Cerebellar cortex (tissue), 1 donor: Measurements from ENCODE around the gene PBRM1.
A peak's percentile ranks its signal among the peaks of the same experiment; 100 is the strongest.

Experiments
- DNase-seq: peaks from one replicate; pipeline ENCODE4 v3.0.0-alpha.2; 2015; ENCODE audit warnings: low spot score

Gene PBRM1

DNA sequence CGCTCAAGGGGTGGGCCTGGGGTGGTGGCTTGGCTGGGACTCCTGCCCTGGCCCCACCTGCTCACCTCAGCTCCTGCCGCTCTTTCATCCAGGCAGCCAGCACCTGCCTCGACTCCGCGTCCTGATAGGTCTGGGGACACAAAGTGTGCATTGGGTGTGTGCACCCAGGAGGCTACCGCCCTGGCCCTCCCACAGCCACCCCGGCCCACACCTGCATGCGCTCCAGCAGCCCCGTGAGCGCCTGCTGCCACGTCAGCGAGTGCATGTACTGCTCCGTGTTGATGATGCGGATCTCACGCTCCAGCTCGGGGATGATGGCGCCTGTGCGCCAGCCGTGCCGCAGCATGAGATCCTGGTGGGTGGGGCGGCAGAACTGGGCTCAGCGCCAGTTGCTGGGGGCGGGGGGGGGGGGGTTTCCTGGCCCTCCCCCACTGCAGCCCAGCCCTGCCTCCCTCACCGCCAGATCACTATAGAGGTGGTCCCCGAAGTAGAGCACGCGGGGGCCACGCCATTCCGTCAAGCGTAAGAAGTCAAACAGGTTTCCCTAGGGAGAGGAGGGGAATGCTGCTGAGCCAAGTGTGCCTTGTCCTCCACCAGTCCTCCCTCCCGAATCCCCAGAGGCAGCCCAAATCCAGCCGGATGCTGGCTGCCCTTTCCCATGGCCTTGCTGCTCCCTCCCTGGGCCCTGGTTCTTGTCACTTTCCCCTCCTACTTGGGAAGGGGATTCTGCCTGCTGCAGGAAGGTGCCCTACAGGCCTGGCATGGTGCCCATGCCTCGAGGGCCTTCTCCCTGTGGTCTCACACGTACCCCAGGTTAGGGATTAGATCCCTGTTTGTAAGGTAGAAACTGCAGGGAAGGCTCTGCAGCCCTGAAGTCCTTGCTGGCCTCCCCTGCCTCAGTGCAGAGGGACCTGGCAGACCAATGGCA, 160.7 kb downstream of the PBRM1 start:
- no peak for DNase-seq

DNA sequence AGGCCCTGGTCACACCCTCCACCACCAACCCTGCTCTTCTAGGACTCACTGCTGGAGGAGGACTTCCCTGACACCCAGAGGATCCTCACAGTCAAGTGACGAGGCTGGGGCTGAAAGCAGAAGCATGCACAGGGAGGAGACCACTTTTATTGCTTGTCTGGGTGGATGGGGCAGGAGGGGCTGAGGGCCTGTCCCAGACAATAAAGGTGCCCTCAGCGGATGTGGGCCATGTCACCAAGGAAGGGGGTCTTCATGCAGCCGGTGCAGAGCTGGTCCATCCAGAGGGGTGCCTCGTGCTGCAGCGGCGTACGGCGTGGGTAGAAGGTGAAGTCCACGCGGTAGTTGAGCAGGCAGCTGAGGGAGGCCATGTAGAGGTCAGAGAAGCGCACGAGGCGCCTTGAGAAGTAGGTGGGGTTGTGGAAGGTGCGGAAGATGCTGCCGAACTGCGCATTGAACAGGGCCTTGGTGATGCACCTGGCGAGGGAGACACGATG, 161.4 kb downstream of the PBRM1 start:
- no peak for DNase-seq

DNA sequence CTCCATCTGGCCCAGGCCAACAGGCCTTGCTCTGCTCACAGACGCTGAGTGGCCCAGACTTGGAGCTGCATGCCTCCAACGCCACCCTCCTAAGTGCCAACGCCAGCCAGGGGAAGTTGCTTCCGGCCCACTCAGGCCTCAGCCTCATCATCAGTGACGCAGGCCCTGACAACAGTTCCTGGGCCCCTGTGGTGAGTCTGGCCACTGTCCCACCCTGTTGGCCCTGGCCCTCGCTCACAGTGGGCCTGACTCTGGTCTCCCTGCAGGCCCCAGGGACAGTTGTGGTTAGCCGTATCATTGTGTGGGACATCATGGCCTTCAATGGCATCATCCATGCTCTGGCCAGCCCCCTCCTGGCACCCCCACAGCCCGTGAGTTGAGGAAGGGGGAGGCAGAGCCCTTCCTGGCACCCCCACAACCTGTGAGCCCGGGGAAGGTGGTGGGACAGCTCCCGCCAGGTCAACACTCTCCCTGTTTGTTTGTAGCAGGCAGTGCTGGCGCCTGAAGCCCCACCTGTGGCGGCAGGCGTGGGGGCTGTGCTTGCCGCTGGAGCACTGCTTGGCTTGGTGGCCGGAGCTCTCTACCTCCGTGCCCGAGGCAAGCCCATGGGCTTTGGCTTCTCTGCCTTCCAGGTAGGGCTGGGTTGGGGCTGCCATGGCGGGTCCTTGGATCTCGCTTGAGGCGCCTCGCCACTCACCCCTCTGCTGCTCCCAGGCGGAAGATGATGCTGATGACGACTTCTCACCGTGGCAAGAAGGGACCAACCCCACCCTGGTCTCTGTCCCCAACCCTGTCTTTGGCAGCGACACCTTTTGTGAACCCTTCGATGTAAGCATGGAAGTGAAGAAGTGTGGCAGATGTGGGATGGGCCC, 162.1 kb downstream of the PBRM1 start:
- no peak for DNase-seq

GRCh38 chr3:52522651-52523251, 163.0 kb downstream of the PBRM1 start:
- DNase-seq = no peak

GRCh38 chr3:52521881-52522650, 163.6 kb downstream of the PBRM1 start:
- peak; percentile 54 for DNase-seq

GRCh38 chr3:52521488-52521824, 164.3 kb downstream of the PBRM1 start:
- no peak for DNase-seq

- DNase-seq = no peak
Observed at GRCh38 chr3:52520716-52521487, 164.8 kb downstream of the PBRM1 start.

DNA sequence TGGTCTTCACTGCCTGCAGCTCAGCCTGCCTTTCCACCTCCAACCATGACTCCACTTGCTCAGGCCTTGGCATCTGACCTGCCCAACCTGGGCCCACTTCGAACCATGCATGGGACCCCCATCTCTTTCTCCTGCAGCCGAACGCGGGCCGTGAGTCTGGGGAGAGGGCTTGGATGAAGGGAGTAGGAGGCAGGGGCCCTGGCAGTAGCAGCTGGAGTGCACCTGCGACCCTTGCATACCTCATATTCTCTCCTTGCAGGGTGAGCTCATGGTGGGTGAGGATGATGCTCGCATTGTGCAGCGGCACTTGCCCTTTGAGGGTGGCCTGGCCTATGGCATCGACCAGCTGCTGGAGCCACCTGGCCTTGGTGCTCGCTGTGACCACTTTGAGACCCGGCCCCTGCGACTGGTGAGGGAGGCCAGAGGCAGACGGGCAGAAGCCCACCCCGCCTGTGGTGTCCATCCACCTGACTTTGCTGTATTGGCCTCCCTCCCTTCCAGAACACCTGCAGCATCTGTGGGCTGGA, 165.5 kb downstream of the PBRM1 start:
- DNase-seq = no peak

DNA sequence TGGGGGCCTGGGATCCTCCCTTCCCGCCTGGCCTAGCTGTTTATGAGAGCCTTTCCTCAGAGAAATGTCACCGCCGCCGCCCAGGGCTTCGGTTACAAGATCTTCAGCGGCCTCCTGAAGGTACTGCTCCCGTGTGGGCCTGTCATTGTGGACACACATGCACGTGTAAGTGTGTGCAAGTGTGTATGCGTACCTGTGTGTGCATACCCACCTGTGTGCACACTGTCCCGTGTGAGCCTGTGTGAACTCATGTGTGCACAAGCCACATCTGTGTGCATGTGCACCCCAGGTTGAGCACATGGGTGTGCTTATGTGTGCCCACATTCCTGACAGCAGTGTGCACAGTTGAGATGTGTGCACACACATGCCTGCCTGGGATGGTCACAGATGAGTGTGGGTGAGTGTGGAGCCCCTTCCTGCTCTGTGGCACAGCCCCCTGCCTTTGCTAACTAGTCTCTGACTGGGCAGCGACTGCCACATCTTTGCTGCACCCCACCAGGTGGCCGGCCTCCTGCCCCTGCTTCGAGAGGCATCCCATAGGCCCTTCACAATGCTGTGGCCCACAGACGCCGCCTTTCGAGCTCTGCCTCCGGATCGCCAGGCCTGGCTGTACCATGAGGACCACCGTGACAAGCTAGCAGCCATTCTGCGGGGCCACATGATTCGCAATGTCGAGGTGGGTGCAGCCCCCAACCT, 166.1 kb downstream of the PBRM1 start:
- DNase-seq = no peak

DNA sequence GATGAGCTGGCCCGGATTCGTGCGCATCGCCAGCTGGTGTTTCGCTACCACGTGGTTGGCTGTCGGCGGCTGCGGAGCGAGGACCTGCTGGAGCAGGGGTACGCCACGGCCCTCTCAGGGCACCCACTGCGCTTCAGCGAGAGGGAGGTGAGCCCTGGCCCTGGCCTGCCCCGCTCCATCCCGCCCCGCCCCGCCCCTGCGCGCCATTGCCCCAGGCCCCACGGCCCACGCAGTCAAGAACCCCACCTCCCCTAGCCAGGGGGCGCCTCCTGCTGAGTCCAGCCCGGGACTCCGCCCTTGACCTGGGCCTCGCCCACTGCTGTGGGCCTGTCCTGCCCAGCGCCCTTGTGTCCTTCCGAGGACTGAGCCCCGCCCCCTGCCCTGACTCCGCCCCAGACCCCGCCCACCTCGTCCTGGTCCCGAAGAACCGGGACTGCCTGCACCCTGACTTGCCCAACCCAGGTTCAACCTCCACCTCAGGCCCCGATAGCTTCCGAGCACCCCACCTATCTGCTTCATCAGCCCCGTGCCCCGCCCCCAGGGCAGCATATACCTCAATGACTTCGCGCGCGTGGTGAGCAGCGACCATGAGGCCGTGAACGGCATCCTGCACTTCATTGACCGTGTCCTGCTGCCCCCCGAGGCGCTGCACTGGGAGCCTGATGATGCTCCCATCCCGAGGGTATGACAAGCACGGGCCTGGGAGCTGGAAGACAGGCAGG, 166.8 kb downstream of the PBRM1 start:
- no peak for DNase-seq

DNA sequence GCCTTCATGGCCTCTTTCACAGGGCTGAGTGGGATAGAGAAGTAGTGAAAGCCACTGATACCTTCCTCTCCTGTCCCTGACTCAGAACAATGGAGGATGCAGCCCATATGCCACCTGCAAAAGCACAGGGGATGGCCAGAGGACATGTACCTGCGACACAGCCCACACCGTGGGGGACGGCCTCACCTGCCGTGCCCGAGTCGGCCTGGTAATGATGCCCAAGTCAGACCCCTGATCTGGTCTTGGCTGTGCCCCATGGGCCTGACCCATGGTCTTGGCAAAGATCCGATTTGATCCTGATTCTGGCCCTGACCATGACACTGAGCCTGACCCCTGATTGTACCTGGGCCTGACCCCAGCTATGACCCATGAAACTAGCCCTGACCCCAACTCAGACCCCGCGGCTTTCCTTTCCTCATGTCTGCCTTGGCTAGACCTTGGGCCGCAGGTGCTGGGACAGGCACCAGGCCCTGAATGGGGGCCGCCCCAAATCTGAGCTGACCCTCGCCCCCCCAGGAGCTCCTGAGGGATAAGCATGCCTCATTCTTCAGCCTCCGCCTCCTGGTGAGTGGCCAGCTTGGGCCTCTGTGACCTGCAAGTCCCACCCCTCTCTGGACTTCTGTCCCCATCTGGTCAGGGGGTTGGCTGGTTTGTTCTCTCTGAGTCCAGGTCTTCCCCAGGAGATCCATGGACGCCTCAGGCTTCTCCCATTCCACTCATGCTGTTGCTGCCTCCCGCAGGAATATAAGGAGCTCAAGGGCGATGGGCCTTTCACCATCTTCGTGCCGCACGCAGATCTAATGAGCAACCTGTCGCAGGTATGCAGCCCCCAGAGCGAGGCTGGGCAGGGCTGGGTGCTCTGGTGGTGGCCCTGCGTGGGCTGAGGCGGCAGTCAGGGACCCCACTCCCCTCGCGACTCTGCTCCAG, 167.7 kb downstream of the PBRM1 start:
- no peak for DNase-seq

DNA sequence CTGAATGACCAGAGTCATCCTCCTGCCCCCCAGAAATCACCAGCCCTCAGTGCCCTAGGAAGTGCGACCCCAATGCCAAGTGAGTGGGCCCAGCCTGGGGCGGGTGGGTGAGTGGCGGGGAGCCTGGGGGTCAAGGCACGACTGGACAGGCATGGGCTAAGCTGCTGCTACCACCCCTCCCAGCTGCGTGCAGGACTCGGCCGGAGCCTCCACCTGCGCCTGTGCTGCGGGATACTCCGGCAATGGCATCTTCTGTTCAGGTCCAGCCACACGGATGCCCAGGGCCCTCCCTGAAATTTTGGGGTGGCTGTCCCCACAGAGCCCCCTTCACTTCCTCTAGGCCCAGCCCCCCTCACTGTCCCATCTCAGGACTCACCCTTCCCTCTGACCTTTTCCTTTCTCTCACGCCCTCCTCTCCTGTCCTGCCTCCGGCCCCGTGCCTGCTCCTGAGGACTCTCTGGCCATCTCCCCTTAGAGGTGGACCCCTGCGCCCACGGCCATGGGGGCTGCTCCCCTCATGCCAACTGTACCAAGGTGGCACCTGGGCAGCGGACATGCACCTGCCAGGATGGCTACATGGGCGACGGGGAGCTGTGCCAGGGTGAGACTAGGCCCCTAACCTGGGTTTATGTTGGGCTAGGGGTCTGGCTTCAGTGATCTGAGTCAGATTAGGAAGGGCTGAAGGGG, 169.1 kb downstream of the PBRM1 start:
- DNase-seq = no peak

DNA sequence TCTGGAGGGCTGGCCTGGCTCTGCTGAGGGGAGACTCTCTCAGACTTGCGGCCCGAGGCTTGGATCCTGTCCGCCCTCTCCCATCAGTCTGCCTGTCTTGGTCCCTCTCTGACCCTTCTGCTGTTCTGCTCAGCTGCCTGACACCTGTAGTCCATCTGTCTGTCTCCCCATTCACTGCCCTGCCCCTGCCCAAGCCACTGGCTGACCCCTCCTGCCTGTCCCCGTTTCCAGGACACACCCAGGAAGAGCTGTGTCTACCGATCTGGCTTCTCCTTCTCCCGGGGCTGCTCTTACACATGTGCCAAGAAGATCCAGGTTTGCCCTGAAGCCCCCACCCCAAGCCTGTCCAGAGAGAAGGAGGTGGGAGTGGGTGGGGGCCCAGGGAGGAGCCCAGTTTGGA, 170.5 kb downstream of the PBRM1 start:
- no peak for DNase-seq

GRCh38 chr3:52514576-52514975, 171.1 kb downstream of the PBRM1 start:
- no peak for DNase-seq

DNA sequence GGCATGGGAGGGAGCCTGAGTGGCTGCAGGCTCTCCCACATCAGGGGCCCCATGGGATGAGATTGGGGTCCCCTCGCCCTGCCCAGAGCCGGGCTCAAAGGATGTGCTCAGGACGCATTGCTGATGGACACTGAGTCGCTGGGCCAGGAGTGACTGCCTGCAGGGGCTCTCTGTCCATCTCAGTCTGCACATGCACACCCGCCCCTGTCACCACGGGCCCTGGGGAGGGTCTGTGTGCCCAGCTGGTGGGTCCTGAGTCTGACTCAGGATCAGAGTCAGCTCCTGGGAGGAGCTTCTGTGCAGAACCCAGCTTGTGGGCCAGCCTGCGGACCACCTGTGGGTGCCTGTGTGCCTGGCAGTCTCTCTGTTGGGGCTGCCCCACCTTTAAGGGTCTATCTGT, 172.4 kb downstream of the PBRM1 start:
- DNase-seq = no peak

DNA sequence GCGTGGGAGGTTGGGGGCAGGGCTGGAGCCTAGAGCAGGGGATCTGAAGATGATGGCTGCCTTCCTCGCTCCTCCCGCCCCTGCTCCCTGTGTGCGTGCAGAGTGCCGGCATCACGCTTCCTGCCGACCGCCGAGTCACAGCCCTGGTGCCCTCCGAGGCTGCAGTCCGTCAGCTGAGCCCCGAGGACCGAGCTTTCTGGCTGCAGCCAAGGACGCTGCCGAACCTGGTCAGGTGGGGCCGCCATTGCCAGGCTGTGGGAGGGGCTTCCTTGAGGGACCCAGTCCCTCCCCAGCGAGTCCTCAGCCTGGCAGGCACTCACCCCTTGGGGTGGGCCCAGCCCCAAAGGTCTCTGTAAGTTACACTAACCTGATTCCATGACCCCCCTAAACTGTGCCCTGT, 173.0 kb downstream of the PBRM1 start:
- no peak for DNase-seq

DNA sequence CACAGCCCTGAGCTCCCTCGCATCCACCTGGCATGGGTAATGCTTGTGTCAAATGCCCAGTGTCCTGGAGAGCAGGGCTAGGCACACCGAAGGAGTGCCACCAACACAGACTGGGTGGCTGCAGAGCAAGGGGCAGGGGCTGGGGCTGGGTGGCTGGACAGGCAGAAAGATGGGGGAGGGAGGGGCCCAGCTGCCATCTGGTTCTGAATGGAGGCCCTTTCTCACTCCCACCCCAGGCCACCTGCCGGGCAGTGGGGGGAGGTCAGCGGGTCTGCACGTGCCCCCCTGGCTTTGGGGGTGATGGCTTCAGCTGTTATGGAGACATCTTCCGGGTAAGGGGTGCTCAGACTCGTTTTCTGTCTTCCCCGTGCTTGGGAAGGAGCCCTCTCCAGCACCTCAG, 173.6 kb downstream of the PBRM1 start:
- DNase-seq = no peak

- DNase-seq = no peak
Observed at GRCh38 chr3:52511509-52511908, 174.2 kb downstream of the PBRM1 start.
